H1 (cell line): ENCODE results near the gene COL6A1. TPM values are rescaled to one million over a fixed set of nuclear protein-coding genes. Genes with fewer than 3 reads are reported as not detected.

Experiments used
- BCL11A ChIP-seq, 2 experiments: IDR thresholded peaks; one replicate each; pipeline ENCODE4 v1.6.1; 2011; ENCODE audit warnings: low read depth in 2 of 2, low read length in 2 of 2, mild to moderate bottlenecking in 2 of 2
- CBX5 ChIP-seq: fragments of 300-800, 300-1000 bp; sonication (generic); IDR thresholded peaks from 2 replicates; pipeline ENCODE4 v1.7.1; 2016; ENCODE audit warnings: antibody characterized with exemption, low read length, low read depth
- CHD7 ChIP-seq: fragments of 300-600 bp; sonication (generic); IDR thresholded peaks from 2 replicates; pipeline ENCODE4 v1.7.1; 2012; ENCODE audit warnings: low read length, moderate library complexity, mild to moderate bottlenecking, inconsistent platforms; ENCODE audit not compliant: insufficient replicate concordance
- CREB1 ChIP-seq: IDR thresholded peaks from 2 replicates; pipeline ENCODE4 v1.6.1; 2012; ENCODE audit warnings: inconsistent platforms
- GTF2F1 ChIP-seq: IDR thresholded peaks from 2 replicates; pipeline ENCODE4 v1.6.1; 2012; ENCODE audit warnings: low read depth, low read length, improper control_type of control experiment, borderline replicate concordance
- JUN ChIP-seq: IDR thresholded peaks from 2 replicates; pipeline ENCODE4 v1.6.1; 2011; ENCODE audit warnings: low read depth, mild to moderate bottlenecking, improper control_type of control experiment, low read length
- KDM1A ChIP-seq: fragments of 200-600, 300-600 bp; sonication (generic); IDR thresholded peaks from 2 replicates; pipeline ENCODE4 v1.7.1; 2016; ENCODE audit warnings: mild to moderate bottlenecking, low read length, borderline replicate concordance
- RNF2 ChIP-seq: fragments of 200-900, 300-1000 bp; sonication (generic); IDR thresholded peaks from 2 replicates; pipeline ENCODE4 v1.7.1; 2016; ENCODE audit warnings: borderline replicate concordance, low read depth, mild to moderate bottlenecking, antibody characterized with exemption, low read length; ENCODE audit not compliant: poor library complexity, severe bottlenecking; ENCODE audit errors: missing control alignments
- SIRT6 ChIP-seq: IDR thresholded peaks from one replicate; pipeline ENCODE4 v1.7.1; 2012; ENCODE audit warnings: low read length, inconsistent platforms
- SIX5 ChIP-seq: IDR thresholded peaks from 2 replicates; pipeline ENCODE4 v1.6.1; 2011; ENCODE audit warnings: mild to moderate bottlenecking, low read depth, low read length
- SUZ12 ChIP-seq: fragments of 200-600 bp; sonication (generic); IDR thresholded peaks from 2 replicates; pipeline ENCODE4 v1.6.1; 2012; ENCODE audit warnings: mild to moderate bottlenecking, inconsistent platforms, low read length, moderate library complexity, mixed read lengths
- TAF1 ChIP-seq: IDR thresholded peaks from 2 replicates; pipeline ENCODE4 v1.6.1; 2011; ENCODE audit warnings: mild to moderate bottlenecking, low read depth, low read length
- ZNF274 ChIP-seq: IDR thresholded peaks from 2 replicates; pipeline ENCODE4 v1.7.0; 2012; ENCODE audit warnings: low read length, borderline replicate concordance; ENCODE audit errors: extremely low read depth
- polyA plus RNA-seq, 7 experiments: library from polyadenylated mRNA; depleted of rRNA in 3 of 7; stranded (reverse) in 5 of 7; unstranded in 2 of 7; fragments of >200 nt in 5 of 7; fragments of 200-250 nt in 2 of 7; gene quantifications; 1 replicate in 5 of 7; 2 replicates in 1 of 7; 4 replicates in 1 of 7; pipeline versions ENCODE4 v1.2.1 to v1.2.3, GENCODE V29; 2011 to 2013; ENCODE audit warnings: missing spikeins in 2 of 7, mixed read lengths in 2 of 7
- total RNA-seq: library from RNA; stranded (reverse); fragmentation: NEBNext Ultra II Directional; extraction: Animal tissue kit (Norgen Biotek cat#: 25700); gene quantifications from 2 replicates; pipeline ENCODE4 v1.2.1, GENCODE V29; 2021

COL6A1 gene
- total and polyA plus RNA-seq, 2 of the 8 experiments (the other 6 are each of a cell fraction or from before 2014, with no cell fraction given) = 100 to 115 TPM

- TF ChIP-seq CHD7 = no peak
- TF ChIP-seq KDM1A = no peak
- no peak for TF ChIP-seq RNF2
- no peak for TF ChIP-seq CBX5
- no peak for TF ChIP-seq BCL11A (IDR thresholded peaks at IDR 0.05; ENCODE audit: low read depth in 2 of 2, low read length in 2 of 2)
- no peak for TF ChIP-seq CREB1
- TF ChIP-seq JUN = no peak
- TF ChIP-seq ZNF274 = no peak
- TF ChIP-seq GTF2F1 = no peak
- no peak for TF ChIP-seq SIRT6
- TF ChIP-seq SIX5 = no peak
- no peak for TF ChIP-seq SUZ12
- no peak for TF ChIP-seq TAF1
Measured at GRCh38 chr21:46041183-46041582, 59.6 kb downstream of the COL6A1 start (continued).
